HG03378 (cell line): ENCODE measurements around the gene CDK9.

Experiments
- ATAC-seq: cut with Tn5 transposase; IDR thresholded peaks from one replicate; pipeline ENCODE4 v1.9.1; 2021; ENCODE audit warnings: mild to moderate bottlenecking, moderate library complexity; ENCODE audit not compliant: unreplicated experiment

Gene CDK9

GRCh38 chr9:127761061-127761460 is 24.8 kb upstream of the CDK9 start:
- no peak for ATAC-seq

- ATAC-seq: no peak
These were observed 24.3 kb upstream of the CDK9 start for GRCh38 chr9:127761491-127761956.

GRCh38 chr9:127762111-127762676 is 23.6 kb upstream of the CDK9 start:
- ATAC-seq: no peak

GRCh38 chr9:127763918-127764384 is 21.9 kb upstream of the CDK9 start:
- ATAC-seq: no peak

GRCh38 chr9:127765418-127765817 is 20.4 kb upstream of the CDK9 start:
- ATAC-seq: no peak

GRCh38 chr9:127767410-127767809 is 18.4 kb upstream of the CDK9 start:
- ATAC-seq: no peak

GRCh38 chr9:127767909-127768331 is 17.9 kb upstream of the CDK9 start:
- no peak for ATAC-seq

- no peak for ATAC-seq
These were observed 17.1 kb upstream of the CDK9 start for GRCh38 chr9:127768698-127769097.

GRCh38 chr9:127769101-127769500 is 16.7 kb upstream of the CDK9 start:
- no peak for ATAC-seq

GRCh38 chr9:127769929-127770582 is 15.8 kb upstream of the CDK9 start:
- no peak for ATAC-seq

GRCh38 chr9:127770583-127770904 is 15.3 kb upstream of the CDK9 start:
- no peak for ATAC-seq

- peak; percentile 65 for ATAC-seq
These were observed 14.8 kb upstream of the CDK9 start for GRCh38 chr9:127770905-127771569.

GRCh38 chr9:127771570-127772189 is 14.2 kb upstream of the CDK9 start:
- ATAC-seq: no peak

- ATAC-seq: no peak
These were observed 13.2 kb upstream of the CDK9 start for GRCh38 chr9:127772603-127773002.

GRCh38 chr9:127773272-127773671 is 12.6 kb upstream of the CDK9 start:
- ATAC-seq: no peak

GRCh38 chr9:127773981-127774380 is 11.9 kb upstream of the CDK9 start:
- ATAC-seq: no peak

GRCh38 chr9:127776195-127776923 is 9.5 kb upstream of the CDK9 start:
- no peak for ATAC-seq

- ATAC-seq: no peak
These were observed 8.9 kb upstream of the CDK9 start for GRCh38 chr9:127776924-127777289.

GRCh38 chr9:127777368-127777980 is 8.4 kb upstream of the CDK9 start:
- ATAC-seq: no peak

- peak; percentile 1 for ATAC-seq
These were observed 7.3 kb upstream of the CDK9 start, which contains the start of gene SH2D3C for GRCh38 chr9:127778280-127779135. SH2D3C (minus strand) TSS chr9:127778666; CDS start chr9:127778627, 39 bp downstream.
